Thyroid gland (tissue), 4 donors: ENCODE results near the gene CMPK1.

Source experiments
- POLR2A ChIP-seq, 2 donors: fragments of 450-650 bp; IDR thresholded peaks; one replicate each; pipeline ENCODE4 v1.6.1; 2017; ENCODE audit warnings: antibody characterized with exemption in 2 of 2, mild to moderate bottlenecking in 2 of 2, moderate library complexity in 1 of 2
- TF ChIP-seq, protein P1 (sequence below), 6 experiments: fragments of 200-600 bp in 3 of 6; fragments of 450-650 bp in 3 of 6; sonication (generic) in 3 of 6; IDR thresholded peaks; one replicate each; pipeline ENCODE4 v1.5.1; 2016 to 2019; ENCODE audit warnings: antibody characterized with exemption in 6 of 6, mild to moderate bottlenecking in 2 of 6, inconsistent platforms in 1 of 6, moderate library complexity in 1 of 6

DNA sequence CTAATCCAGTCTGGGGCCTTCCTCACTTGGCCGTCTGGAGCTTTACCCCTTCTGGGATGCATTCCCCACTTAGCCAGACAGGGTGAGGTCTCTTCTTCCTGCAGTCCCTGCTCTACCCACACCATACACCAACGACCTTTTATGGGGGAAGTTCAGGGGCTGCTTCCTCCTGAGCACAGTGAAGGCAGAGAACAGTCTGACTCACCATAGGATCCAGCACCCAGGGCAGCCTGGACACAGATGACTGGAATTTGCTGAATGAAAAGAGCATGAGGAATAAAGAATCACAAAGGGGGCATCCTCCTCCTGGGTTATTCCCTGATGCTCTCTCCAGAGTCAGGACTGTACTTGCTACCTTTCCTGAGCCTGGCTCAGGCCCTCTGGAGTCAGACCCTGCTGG, 77.8 kb downstream of the CMPK1 start:
- TF ChIP-seq POLR2A (IDR thresholded peaks at IDR 0.05) = no peak
- TF ChIP-seq, protein P1, sequence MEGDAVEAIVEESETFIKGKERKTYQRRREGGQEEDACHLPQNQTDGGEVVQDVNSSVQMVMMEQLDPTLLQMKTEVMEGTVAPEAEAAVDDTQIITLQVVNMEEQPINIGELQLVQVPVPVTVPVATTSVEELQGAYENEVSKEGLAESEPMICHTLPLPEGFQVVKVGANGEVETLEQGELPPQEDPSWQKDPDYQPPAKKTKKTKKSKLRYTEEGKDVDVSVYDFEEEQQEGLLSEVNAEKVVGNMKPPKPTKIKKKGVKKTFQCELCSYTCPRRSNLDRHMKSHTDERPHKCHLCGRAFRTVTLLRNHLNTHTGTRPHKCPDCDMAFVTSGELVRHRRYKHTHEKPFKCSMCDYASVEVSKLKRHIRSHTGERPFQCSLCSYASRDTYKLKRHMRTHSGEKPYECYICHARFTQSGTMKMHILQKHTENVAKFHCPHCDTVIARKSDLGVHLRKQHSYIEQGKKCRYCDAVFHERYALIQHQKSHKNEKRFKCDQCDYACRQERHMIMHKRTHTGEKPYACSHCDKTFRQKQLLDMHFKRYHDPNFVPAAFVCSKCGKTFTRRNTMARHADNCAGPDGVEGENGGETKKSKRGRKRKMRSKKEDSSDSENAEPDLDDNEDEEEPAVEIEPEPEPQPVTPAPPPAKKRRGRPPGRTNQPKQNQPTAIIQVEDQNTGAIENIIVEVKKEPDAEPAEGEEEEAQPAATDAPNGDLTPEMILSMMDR (IDR thresholded peaks at IDR 0.05) = no peak
